GM18858 (cell line): Measurements from ENCODE around the gene NPHS1.
"Not testable (repeated sequence)": the region's sequence is repeated elsewhere in the genome, so short reads cannot be mapped to it uniquely, and the experiment has no call there.

Source experiments
- ATAC-seq: cut with Tn5 transposase; IDR thresholded peaks from one replicate; pipeline ENCODE4 v1.9.1; 2021; ENCODE audit not compliant: unreplicated experiment

The NPHS1 gene, protein sequence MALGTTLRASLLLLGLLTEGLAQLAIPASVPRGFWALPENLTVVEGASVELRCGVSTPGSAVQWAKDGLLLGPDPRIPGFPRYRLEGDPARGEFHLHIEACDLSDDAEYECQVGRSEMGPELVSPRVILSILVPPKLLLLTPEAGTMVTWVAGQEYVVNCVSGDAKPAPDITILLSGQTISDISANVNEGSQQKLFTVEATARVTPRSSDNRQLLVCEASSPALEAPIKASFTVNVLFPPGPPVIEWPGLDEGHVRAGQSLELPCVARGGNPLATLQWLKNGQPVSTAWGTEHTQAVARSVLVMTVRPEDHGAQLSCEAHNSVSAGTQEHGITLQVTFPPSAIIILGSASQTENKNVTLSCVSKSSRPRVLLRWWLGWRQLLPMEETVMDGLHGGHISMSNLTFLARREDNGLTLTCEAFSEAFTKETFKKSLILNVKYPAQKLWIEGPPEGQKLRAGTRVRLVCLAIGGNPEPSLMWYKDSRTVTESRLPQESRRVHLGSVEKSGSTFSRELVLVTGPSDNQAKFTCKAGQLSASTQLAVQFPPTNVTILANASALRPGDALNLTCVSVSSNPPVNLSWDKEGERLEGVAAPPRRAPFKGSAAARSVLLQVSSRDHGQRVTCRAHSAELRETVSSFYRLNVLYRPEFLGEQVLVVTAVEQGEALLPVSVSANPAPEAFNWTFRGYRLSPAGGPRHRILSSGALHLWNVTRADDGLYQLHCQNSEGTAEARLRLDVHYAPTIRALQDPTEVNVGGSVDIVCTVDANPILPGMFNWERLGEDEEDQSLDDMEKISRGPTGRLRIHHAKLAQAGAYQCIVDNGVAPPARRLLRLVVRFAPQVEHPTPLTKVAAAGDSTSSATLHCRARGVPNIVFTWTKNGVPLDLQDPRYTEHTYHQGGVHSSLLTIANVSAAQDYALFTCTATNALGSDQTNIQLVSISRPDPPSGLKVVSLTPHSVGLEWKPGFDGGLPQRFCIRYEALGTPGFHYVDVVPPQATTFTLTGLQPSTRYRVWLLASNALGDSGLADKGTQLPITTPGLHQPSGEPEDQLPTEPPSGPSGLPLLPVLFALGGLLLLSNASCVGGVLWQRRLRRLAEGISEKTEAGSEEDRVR (N-terminal part only)

DNA sequence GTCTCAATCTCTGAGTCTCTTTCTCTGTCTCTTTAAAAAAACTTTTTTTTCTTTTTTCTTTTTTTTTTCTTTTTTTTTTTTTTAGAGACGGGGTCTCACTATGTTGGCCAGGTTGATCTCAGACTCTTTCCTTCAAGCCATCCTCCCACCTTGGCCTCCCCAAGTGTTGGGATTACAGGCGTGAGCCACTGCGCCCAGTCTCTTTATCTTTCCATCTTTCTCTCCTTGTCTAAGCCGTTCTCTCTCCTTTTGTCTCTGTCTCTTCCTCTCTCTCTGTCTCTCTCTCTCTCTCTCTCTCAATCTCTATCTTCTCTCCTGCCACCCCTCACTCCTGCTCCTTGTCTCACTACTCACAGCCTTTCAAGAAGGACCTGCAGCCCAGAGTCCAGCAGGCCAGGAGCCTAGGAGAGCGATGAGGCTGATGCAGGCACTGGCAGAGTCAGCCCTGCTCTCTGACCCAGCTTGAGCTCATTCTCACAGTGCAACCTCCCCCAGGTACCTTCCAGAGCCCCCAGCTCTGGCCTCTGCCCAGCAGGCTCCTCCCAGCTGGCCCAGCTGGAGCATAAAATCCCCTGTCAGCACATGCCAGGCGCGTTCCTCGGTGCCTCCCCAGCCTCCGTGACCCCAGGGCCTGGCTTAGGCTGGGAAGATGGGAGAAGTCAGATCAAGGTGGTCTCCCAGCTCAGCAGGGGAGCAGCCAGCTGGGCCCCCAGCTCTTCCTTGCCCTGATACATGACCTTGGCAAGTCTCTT lies at the start of gene NPHS1:
Gene NPHS1, minus strand, starts transcription at position 476 of the 752 bp plus-strand sequence. CDS start 667 bp downstream, outside the sequence.
- no peak for ATAC-seq

DNA sequence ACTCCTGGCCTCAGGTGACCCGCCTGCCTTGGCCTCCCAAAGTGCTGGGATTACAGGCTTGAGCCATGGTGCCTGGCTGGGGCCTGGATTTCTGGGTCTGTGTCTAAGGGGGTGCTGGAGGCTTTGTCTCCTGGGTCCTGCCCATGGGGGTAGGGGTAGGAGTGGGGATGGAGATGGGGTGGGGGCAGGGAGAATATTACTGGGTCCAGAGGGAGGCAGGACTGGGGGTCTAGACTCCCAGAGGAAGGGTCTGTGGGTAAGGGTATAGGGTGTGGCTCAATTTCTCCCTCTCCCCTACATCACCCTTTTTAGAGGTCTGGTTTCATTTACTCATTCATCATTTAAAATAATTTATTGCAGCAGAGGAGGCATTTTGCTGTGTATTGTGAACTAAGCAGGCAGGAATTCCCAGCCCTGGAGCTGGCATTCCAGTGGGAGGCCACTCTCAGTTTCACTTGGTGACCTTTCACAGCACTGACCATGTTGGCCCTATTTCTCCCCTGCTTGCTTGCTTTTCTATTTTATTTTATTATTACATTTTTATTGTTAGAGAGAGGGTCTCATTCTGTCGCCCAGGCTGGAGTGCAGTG lies 48.8 kb upstream of the NPHS1 start:
- ATAC-seq: no peak

DNA sequence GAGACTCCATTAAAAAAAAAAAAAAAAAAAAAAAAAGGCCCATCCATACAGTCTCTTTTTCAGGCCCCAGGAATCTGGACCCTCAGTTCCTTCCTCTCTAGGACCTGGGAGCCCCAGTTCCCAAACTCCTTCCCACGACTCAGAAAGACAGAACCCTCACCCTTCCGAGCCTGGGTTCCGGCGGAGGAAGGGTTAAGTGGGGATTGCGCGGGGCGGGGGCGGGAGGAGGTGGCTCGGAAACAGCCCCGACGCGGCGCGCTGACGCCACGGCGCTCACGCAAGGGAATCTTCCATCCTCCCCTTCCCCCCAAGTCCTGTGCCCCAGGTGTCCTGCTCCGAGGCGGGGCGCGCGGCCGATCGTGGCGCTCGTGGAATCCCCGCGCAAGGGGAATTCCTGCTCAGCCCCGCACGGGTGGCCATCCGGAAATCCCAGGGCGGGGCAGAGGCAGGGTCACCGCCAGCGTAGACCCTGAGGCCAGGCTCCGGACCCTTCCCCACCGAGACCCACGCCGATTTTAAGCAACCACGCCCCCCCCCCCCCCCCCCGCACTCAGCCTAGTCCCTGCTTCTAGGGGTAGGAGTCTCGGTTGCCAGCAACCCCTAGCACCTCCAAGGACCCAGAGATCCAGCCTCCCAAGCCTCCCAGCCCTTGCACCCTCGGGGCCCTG lies 47.4 kb upstream of the NPHS1 start:
- no peak for ATAC-seq

DNA sequence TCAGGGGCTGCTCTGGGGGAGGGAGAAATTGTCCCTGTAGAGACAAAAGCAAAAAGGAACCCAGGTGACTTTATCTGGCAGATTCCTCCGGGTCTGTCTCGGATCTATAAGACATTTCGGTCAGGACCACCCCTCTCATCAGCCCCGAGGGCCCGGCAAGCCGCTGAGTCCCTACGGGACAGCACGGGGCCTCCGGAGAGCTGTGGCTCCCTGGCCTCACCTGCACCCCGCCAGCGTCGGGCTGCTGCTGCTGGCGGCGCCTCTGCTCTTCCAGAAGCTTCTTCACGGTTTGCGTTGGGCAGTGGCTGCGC lies 46.1 kb upstream of the NPHS1 start:
- ATAC-seq: no peak

DNA sequence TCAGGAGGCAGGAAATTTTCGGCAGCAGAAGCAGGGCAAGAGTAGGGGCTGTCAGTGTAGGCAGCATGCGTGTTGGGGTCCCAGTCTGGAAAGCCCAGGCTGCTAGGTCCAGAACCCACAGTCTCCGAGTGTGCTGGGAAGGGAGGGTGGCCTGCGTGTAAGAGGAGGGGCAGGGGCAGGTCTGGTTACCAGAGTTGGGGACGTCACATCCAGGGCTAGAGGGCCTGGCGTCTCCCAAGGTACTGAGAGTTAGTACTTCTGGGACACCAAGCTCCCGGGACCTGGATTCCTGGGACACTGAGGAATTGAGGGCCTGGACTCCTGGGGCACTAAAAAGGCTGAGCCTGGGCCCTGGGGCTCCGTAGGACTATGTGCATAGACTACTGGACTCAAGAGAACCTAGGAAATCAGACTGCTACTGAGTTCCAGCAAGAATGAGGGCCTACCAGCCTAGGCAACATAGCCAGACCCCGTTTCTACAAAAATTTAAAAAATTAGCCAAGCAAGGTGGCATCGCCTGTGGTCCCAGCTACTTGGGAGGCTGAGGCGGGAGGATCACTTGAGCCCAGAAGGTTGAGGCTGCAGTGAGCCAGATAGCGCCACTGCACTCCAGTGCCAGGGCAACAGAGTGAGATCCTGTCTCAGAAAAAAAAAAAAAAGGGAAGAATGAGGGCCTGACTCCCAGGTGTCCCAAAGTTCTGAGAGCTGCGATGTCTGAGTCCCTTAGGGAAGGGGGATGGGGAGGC lies 45.6 kb upstream of the NPHS1 start:
- ATAC-seq: no peak

DNA sequence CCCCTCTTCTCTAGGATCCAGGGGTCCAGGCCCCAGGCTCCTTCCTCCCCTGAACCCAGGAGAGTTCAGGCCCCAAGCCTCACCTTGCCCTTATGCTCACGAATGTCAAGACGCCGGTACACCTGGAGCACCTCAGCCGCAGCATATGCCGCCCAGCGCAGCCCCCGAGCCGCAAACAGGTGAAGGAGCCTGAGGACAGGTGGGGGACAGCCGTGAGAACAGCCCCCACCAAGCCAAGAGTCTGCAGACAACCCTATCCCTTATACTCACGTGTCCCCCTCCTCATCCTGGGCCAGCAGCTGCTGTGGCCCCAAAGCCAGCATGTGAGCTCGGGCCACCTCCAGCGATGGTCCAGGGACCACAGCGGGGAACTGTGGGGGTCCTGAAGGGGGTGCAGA lies 44.3 kb upstream of the NPHS1 start:
- no peak for ATAC-seq

DNA sequence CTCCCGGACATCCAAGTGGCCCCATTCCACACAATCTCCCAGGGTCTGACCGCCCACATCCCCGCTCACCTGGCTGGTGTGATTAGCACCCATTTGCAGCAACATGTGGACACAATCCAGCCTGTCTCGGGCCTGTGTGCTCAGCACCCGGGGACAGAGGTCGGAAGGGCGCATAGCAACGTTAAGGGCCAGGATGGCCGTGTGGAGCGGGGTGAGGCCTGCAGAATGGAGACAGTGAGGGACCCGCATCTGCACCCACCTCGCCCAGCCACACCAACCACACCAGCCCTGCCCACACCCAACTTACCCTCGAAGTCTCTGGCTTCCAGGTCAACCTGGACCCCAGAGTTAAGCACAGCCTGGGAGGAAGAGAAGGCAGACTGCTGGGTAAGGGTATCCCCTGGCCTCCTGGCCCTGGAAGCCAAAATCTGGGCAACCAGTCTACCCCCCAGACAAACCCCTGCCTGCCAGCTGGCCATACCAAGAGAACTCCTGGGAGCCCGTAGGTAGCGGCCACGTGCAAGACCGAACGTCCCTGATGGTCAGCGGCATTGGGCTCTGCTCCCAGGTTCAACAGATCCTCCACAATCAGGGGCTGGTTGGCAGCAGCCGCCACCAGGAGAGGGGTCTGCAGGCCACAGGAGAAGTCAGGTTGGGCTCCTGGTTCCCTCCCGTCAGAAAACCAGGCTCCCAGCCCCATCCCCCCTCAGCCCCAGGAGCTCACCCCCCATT lies 43.8 kb upstream of the NPHS1 start:
- ATAC-seq: no peak

DNA sequence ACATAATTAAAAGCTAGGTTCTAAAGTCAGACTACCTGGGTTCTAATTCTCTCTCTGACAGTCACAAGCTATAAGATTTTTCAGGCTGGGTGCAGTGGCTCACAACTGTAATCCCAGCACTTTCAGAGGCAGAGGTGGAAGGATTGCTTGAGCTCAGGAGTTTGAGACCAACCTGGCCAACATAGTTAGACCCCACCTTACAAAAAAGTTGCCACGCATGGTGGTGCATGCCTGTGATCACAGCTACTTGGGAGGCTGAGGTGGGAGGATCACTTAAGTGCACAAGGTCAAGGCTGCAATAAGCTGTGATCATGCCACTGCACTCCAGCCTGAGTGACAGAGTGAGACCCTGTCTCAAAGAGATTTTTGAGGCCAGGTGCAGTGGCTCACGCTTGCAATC lies 42.0 kb upstream of the NPHS1 start:
- no peak for ATAC-seq

DNA sequence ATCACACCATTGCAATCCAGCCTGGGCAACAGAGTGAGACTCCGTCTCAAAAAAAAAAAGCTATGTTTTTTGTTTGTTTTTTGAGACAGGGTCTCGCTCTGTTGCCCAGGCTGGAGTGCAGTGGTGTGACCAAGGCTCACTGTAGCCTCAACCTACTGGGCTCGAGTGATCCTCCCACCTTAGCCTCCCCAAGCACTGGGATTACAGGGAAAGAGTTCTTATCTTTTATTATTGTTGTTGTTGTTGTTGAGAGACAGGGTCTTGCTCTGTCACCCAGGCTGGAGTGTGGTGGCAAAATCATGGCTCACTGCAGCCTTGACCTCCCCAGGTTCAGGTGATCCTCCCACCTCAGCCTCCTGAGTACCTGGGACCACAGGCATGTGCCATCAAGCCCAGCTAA lies 39.5 kb upstream of the NPHS1 start:
- ATAC-seq: not testable (repeated sequence)

DNA sequence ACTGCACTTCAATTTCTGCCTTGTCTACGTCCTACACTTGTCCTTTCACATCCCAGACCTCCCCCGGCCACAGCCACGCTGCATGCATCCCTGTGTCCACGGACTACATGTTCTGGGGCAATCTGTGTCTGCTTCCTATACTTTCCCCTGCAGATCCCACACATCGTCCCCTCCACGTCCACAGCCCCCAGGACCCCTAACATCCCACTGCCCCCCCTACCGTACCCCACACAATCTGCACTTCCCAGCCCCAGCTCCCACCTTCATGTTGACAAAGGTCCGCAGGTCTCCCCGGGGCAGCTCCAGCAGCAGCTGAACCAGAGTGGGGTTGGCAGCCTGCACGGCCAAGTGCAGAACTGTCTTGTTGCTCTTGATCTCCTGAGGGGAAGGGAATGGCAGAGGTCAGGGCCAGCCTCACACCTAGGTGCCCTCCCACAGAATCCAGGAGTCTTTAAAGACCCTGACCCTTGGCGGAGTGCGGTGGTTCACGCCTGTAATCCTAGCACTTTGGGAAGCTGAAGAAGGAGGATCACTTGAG lies 37.9 kb upstream of the NPHS1 start:
- ATAC-seq: no peak

DNA sequence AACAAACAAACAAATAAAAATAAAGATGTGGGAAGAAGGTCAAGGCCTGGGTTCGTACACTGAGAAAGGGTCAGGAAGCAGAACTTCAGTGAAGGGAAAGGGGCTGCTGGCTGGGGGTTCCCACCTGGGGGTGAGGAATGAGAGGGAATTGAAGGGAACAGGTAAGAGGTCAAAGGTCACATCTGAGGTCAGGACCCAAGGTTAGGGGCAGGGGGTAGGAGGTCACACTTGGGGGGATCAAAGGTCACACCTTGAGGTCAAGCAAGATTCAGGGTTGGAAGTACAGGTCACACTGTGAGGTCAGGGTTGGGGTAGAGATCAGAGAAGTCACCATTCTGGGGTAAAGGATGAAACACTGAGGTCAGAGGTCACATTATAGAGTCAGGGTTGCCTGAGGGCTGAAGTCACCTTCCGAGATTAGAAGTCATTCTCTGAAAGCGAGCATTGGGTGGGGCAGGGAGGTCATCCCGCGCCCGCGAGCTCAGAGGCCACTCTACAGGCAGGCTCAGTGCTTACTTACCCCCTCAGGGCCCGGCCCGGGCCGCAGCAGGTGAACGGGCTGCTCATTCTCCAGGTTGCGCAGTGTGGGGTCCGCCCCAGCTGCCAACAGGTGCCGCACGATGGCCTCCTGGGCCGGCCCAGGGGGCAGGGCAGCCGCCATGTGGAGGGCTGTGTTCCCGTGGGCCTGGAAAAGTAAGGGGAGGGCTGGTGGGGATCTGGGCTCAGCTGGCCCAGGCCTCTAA lies 37.2 kb upstream of the NPHS1 start:
- no peak for ATAC-seq

DNA sequence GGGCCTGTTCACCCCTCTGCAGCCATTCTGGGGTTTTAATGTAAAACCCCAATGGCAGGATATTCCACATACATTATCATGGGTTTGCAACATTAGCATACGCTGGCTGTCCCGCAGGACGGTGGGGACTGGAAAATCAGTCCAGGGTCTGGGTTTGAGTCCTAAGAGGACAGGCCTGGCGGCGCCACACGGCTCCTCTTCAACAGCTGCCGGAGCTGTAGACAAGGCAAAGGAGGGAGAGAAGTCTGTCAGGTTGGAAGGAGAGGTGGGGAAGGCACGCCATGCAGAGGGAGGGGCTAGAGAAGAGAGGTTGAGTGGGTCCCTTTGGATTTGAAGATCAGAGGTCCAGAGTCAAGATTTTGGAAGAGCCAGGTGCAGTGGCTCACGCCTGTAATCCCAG lies 36.1 kb upstream of the NPHS1 start:
- ATAC-seq: no peak

DNA sequence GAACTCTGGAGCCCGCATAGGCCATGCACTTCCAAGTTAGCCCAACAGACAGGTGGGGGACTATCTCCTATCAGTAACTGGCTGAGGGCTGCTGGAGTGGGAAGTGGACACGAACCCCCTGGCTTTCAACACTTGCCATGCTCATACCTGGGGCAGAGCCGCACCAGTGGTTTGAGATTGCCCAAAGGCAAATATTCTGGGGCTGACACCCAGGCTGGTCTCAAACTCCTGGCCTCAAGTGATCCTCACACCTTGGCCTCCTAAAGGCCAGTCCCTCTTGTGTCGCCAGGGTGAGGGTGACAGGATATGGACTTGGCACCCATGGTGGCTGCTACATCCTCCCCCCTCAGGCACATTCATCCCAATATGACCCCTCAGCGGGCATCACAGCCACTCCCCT lies 34.9 kb upstream of the NPHS1 start:
- ATAC-seq: no peak

DNA sequence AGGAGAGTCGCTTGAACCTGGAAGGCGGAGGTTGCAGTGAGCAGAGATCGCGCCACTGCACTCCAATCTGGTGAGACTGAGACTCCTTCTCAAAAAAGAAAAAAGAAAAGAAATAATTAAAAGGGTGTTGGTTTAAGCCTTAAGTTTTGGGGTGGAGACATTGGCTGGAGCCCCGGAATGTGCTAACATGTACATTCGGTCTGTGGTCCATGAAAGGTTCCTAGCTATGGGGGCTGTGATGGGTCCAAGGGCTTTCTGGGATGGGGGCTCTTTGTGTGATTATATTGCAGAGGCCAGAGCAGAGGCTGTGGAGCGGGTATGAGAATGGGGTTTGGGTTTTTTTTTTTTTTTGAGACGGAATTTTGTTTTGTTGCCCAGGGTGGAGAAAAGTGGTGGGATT lies 33.6 kb upstream of the NPHS1 start:
- ATAC-seq: no peak

DNA sequence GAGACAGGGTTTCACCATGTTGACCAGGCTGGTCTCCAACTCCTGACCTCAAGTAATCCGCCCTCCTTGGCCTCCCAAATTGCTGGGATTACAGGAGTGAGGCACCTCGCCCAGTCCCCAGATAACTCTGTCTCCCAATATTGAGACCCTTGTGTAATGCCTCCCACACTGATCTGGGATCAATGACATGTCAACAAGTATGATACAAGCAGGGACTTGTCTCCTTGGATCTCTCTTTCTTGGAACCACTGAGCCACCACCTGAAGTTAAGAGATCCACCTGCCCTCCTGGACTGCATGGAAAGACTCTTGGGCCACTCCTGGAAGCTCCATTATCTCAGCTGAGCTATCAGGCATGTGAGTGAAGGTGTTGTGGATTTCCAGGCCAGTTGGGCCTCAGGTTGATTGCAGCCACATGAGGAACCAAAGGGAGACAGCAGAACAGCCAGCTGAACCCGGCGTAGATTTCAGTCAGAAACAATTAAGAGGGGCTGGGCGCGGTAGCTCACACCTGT lies 33.0 kb upstream of the NPHS1 start:
- no peak for ATAC-seq

DNA sequence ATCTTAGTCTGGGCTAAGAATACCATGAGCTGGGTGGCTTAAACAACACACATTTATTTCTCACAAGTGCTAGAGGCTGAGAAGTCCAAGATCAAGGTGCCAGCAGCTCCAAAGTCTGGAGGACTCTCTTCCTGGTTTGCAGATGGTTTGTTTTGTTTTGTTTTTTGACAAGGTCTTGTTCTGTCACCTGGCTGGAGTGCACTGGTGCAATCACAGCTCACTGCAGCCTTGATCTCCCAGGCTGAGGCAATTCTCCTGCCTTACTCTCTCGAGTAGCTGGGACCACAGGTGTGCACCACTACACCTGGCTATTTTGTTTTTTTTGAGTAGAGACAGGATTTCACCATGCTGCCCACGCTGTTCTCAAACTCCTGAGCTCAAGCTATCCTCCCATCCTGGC lies 31.6 kb upstream of the NPHS1 start:
- ATAC-seq: no peak

DNA sequence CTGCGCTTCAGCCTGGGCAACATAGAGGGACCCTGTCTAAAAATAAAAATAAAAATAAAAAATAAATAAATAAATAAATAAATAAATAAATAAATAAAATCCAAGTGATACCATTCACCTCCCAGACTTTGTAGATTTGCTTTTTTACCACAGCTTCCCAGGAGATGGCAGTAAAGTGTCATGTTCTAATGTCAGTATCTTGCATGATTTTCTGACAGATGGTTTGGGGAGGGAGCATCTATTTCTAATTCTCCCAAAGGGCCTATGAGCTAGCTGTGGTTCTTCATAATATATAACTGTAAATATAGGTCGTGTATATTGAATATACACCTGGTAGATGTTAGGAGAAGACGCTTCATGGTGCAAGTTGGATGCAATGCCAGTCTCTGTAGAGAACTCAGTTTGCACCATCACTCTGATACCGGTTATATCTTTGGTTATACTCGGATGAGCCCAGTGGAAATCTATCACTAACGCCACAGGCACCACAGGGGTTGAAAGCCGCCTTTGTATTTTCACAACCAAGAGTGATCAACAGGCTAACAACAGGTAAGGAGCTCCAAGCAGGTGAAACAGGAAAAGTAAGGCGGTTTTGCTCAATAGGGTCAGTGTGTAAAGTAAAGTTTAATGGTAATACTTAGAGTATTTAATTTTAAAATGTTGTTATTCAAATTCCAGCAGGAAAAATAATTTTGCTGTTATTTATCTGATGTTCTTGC lies 30.0 kb upstream of the NPHS1 start:
- ATAC-seq: no peak
